HepG2 (cell line): Measurements from ENCODE around the gene LPCAT4. TPM values are rescaled to one million over a fixed set of nuclear protein-coding genes. Genes with fewer than 3 reads are reported as not detected.

ENCODE experiments used
- AGO2 ChIP-seq: fragments of 200-400 bp; formaldehyde crosslinking; optimal IDR thresholded peaks from 2 replicates; pipeline ENCODE3; 2017; ENCODE audit warnings: mild to moderate bottlenecking, low read depth, low read length, moderate library complexity
- CENPX ChIP-seq: sonication (generic); formaldehyde crosslinking; IDR thresholded peaks from 2 replicates; pipeline ENCODE4 v1.9.0; 2021; ENCODE audit warnings: mild to moderate bottlenecking, missing genetic modification reagents, moderate library complexity
- FOSL2 ChIP-seq: sonication (generic); formaldehyde crosslinking; IDR thresholded peaks from 2 replicates; pipeline ENCODE4 v1.4.0; 2020; ENCODE audit warnings: missing genetic modification reagents
- HNRNPLL ChIP-seq: fragments of 200-400 bp; formaldehyde crosslinking; IDR thresholded peaks from 2 replicates; pipeline ENCODE4 v1.6.1; 2017; ENCODE audit warnings: mild to moderate bottlenecking, low read depth, low read length; ENCODE audit not compliant: poor library complexity, severe bottlenecking
- ISX ChIP-seq: sonication (generic); formaldehyde crosslinking; conservative IDR thresholded peaks from 2 replicates; pipeline ENCODE4 v1.5.0; 2020; ENCODE audit warnings: missing genetic modification reagents
- KDM2A ChIP-seq: sonication (generic); formaldehyde crosslinking; IDR thresholded peaks from 2 replicates; pipeline ENCODE4 v1.4.0; 2020; ENCODE audit warnings: low read depth, missing genetic modification reagents, borderline replicate concordance
- KLF11 ChIP-seq: IDR thresholded peaks from 2 replicates; pipeline ENCODE4 v1.6.1; 2016; ENCODE audit warnings: missing compliant biosample characterization
- NFATC3 ChIP-seq: sonication (generic); formaldehyde crosslinking; IDR thresholded peaks from 2 replicates; pipeline ENCODE4 v1.5.1; 2020; ENCODE audit warnings: mild to moderate bottlenecking, missing genetic modification reagents
- NFE2L2 ChIP-seq: fragments of 150-350 bp; IDR thresholded peaks from 2 replicates; pipeline ENCODE4 v1.6.1; 2014; ENCODE audit warnings: low read length
- NKX3-1 ChIP-seq: sonication (generic); formaldehyde crosslinking; IDR thresholded peaks from 2 replicates; pipeline ENCODE4 v1.5.0; 2020; ENCODE audit warnings: missing genetic modification reagents
- NRL ChIP-seq: sonication (generic); formaldehyde crosslinking; IDR thresholded peaks from 2 replicates; pipeline ENCODE4 v1.5.0; 2020; ENCODE audit warnings: missing genetic modification reagents, mild to moderate bottlenecking, moderate library complexity, borderline replicate concordance
- PRPF4 ChIP-seq: fragments of 200-400 bp; formaldehyde crosslinking; IDR thresholded peaks from 2 replicates; pipeline ENCODE4 v1.6.1; 2016; ENCODE audit warnings: low read length, low read depth; ENCODE audit not compliant: poor library complexity, severe bottlenecking
- REL ChIP-seq: sonication (generic); formaldehyde crosslinking; conservative IDR thresholded peaks from 2 replicates; pipeline ENCODE4 v1.8.0; 2022; ENCODE audit warnings: mild to moderate bottlenecking, missing genetic modification reagents, moderate library complexity
- SP4 ChIP-seq: sonication (generic); formaldehyde crosslinking; IDR thresholded peaks from 2 replicates; pipeline ENCODE4 v1.8.1; 2023; ENCODE audit warnings: mild to moderate bottlenecking, missing genetic modification reagents
- STAT5B ChIP-seq: sonication (generic); formaldehyde crosslinking; IDR thresholded peaks from 2 replicates; pipeline ENCODE4 v1.4.0; 2020; ENCODE audit warnings: missing genetic modification reagents
- TBL1XR1 ChIP-seq: fragments of 150-350 bp; IDR thresholded peaks from 2 replicates; pipeline ENCODE4 v1.6.1; 2014; ENCODE audit warnings: borderline replicate concordance, low read length; ENCODE audit not compliant: partially characterized antibody
- THAP9 ChIP-seq: sonication (generic); formaldehyde crosslinking; IDR thresholded peaks from 2 replicates; pipeline ENCODE4; 2020; ENCODE audit warnings: missing genetic modification reagents, mild to moderate bottlenecking, borderline replicate concordance
- USF2 ChIP-seq, 2 experiments: sonication (generic) in 1 of 2; formaldehyde crosslinking in 1 of 2; IDR thresholded peaks; 2 replicates each; pipeline versions ENCODE4 v1.5.1 to v1.6.1; 2011 to 2020; ENCODE audit warnings: borderline replicate concordance in 1 of 2, low read depth in 1 of 2, low read length in 1 of 2, mild to moderate bottlenecking in 1 of 2, missing genetic modification reagents in 1 of 2, moderate library complexity in 1 of 2
- ZBTB7B ChIP-seq: sonication (generic); formaldehyde crosslinking; IDR thresholded peaks from 2 replicates; pipeline ENCODE4 v1.4.0; 2020; ENCODE audit warnings: missing genetic modification reagents
- ZNF124 ChIP-seq: sonication (generic); formaldehyde crosslinking; IDR thresholded peaks from 2 replicates; pipeline ENCODE4 v1.4.0; 2020; ENCODE audit warnings: missing genetic modification reagents
- ZNF230 ChIP-seq: sonication (generic); formaldehyde crosslinking; IDR thresholded peaks from 2 replicates; pipeline ENCODE4 v1.4.0; 2020; ENCODE audit warnings: mild to moderate bottlenecking, missing genetic modification reagents
- ZNF33B ChIP-seq: sonication (generic); formaldehyde crosslinking; IDR thresholded peaks from 2 replicates; pipeline ENCODE4 v1.5.1; 2020; ENCODE audit warnings: mild to moderate bottlenecking, missing genetic modification reagents
- ZNF605 ChIP-seq: sonication (generic); formaldehyde crosslinking; IDR thresholded peaks from 2 replicates; pipeline ENCODE4 v1.8.0; 2022; ENCODE audit warnings: mild to moderate bottlenecking, missing genetic modification reagents
- polyA plus RNA-seq, 8 experiments: library from polyadenylated mRNA; depleted of rRNA in 3 of 8; stranded (reverse) in 7 of 8; unstranded in 1 of 8; fragments of >200 nt; fragmentation: Illumina TruSeq in 4 of 8; extraction: Trizol in 4 of 8; gene quantifications; 2 replicates each; pipeline versions ENCODE4 v1.2.1 to v1.2.3, GENCODE V29; 2011 to 2016; ENCODE audit warnings: low read depth in 4 of 8, missing spikeins in 1 of 8, mixed read lengths in 1 of 8; ENCODE audit not compliant: insufficient read depth in 1 of 8
- total RNA-seq, 5 experiments: library from RNA; depleted of rRNA; stranded (reverse); fragments of >200 nt; fragmentation: Illumina TruSeq; extraction: Trizol; gene quantifications; 2 replicates each; pipeline ENCODE4 v1.2.3, GENCODE V29; 2016; ENCODE audit warnings: low read depth in 1 of 5

Gene LPCAT4
- total and polyA plus RNA-seq, 2 of the 13 experiments (the other 11 are each of a cell fraction or from before 2014, with no cell fraction given), result 8.1 to 57.1 TPM

GRCh38 chr15:34342737-34343575, 24.0 kb downstream of the LPCAT4 start, which contains the start of the genes NOP10 and NUTM1 (continued):
- peak; percentile 87; the same call in 1 of the 2 replicates for TF ChIP-seq THAP9 (CRISPR knock-in tag)
- peak; percentile 93 for TF ChIP-seq USF2 (IDR thresholded peaks at IDR 0.05; ENCODE audit: low read depth, low read length)
- TF ChIP-seq USF2 (CRISPR knock-in tag; IDR thresholded peaks at IDR 0.05; ENCODE audit: borderline replicate concordance), result peak; percentile 95; the same call in 1 of the 2 replicates
- no peak for TF ChIP-seq REL (CRISPR knock-in tag)
- no peak for TF ChIP-seq TBL1XR1
- TF ChIP-seq KLF11 (CRISPR knock-in tag), result no peak
- no peak; the same call in 1 of the 2 replicates for TF ChIP-seq ZNF33B (CRISPR knock-in tag)
- TF ChIP-seq NRL, result peak; percentile 55; the same call in 1 of the 2 replicates
- peak; percentile 33 for TF ChIP-seq HNRNPLL
- TF ChIP-seq AGO2, result no peak
- peak; percentile 50 for TF ChIP-seq FOSL2 (CRISPR knock-in tag)
- no peak for TF ChIP-seq PRPF4
- TF ChIP-seq ZNF605, result no peak
- TF ChIP-seq ZBTB7B (CRISPR knock-in tag), result peak; percentile 65; the same call in 1 of the 2 replicates
- no peak for TF ChIP-seq NKX3-1
- TF ChIP-seq ZNF124 (CRISPR knock-in tag), result no peak
- peak; percentile 92 for TF ChIP-seq ZNF230 (CRISPR knock-in tag)
- TF ChIP-seq SP4, result peak; percentile 30; the same call in 1 of the 2 replicates
- no peak; the same call in 1 of the 2 replicates for TF ChIP-seq ISX (CRISPR knock-in tag)
- no peak for TF ChIP-seq STAT5B
- no peak for TF ChIP-seq CENPX
- peak; percentile 78 for TF ChIP-seq KDM2A (CRISPR knock-in tag)
- TF ChIP-seq NFE2L2, result no peak
- no peak for TF ChIP-seq NFATC3 (CRISPR knock-in tag)
